Urothelium cell line (cell line): Measurements from ENCODE around the gene DNPEP.
"Not testable (repeated sequence)": the region's sequence is repeated elsewhere in the genome, so short reads cannot be mapped to it uniquely, and the experiment has no call there.

Source experiments
- DNase-seq: peaks from one replicate; pipeline ENCODE4 v3.0.0; 2011; ENCODE audit warnings: low spot score, mixed read lengths
- FAIRE-seq: peaks from 2 replicates; lab custom pipeline; 2011; peaks lifted over from hg19 to GRCh38; lab: Jason Lieb, UNC

DNPEP gene

DNA sequence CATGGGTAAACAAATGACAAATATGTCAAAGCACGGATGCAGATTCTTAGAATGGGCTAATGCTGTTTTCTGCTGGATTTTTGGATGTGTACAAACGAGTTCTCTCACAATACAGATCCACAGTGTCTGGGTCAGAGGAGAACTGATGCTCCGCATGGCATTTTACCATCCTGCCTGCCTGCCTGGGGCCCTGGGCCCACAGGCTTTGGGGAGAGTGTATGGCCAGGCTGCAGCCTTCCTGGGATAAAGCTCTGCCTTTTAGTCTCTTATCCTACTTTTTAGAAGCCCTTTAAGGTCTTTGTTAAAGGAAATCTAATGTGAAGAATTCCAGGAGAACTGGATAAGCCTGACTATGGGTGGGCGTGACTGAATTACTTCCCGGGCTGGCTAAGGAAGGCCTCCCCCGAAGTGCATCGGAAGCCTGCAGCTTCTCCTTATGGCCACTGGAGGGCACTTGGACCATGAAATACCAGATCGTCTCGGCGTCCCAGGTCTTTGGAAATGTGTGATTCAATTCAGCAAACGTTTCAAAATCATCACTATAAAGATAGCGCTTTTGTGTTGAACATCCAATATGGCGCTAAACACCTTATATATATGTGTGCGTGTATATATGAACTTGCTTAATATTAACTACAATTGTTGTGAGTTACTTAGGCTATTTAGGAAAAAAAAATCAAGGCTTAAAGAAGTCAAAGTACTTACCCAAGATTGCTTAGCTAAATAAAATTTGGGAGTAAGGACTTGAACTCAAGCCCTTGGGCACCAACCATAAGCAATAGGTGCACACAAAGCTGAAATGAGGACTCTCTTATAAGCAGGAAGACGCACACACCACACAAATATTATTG is 15.2 kb upstream of the DNPEP start:
- FAIRE-seq: no peak

DNA sequence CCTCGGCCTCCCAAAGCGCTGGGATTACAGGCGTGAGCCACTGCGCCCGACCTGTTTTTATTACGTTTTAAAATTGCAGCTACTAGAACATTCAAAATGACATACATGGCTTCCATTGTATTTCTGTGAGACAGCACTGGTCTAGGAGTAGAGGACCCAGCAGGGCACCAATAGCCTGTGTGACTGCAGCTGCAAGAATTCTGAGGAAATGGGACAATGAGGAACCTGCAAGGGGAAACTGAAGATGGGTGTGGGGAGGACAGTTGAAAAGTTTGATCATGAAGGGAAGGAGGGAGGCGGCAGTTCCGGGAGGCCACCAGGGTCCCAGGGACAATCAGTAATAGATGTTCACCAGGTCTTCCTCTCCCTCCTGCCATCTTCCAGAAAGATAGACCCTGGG is 13.9 kb upstream of the DNPEP start:
- DNase-seq (no peak), FAIRE-seq (no peak)

More for the DNA sequence above, 15.2 kb upstream of the DNPEP start:
- DNase-seq: peak; percentile 79

DNA sequence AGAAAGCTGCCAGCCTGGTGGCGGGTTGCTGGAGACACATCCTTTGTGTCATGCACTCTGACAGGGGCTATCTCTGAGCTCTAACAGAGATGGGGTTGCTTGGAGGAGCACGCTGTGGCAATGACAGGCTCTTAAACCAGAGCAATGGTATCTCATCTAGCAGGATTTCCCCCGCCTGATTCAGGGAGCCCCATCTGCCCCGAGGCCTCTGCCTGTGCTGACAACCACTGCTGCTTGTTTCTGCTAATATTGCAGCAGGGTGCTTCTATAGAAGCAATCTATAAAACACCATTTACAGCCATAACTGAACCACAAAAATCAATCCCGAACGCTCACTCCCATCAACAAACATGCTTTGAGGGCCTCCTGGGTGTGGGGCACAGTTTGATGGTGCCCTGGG is 12.8 kb upstream of the DNPEP start:
- DNase-seq: no peak
- FAIRE-seq: no peak

DNA sequence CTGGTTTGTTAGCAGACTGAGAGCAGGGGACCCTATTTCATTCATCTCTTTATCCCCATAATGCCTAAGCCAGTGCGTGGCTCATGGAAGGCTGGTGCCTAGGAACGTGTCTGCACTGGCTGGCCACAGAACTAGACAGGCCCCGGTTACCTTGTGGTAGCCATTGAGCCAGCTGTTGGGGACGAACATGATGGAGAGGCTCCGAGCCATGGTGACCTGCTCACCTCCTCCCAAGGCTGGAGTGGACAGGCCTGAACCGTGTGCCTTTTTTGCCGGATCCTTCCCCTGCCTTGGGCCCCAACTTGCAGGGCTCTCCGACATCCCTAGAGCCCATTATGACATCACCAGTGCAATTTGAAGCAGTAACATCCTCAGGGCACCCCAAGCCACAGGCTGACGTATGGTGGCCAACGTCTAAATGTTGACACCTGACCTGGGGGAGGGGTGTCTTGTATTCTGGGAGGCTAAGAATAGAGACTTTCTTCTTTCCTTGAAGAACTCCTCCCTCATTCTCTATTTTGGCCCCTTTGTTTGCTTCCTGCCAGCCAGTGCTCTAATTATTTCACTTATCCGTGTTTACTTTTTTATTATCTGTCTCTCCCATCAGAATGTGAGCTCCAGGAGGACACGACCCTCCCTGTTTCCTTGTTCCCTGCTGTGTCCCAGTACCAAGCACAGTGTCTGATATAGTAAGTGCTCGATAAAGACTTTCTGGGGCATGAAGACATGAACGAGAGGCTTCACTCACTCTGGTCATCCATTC is 12.2 kb upstream of the DNPEP start:
- no peak for FAIRE-seq

DNA sequence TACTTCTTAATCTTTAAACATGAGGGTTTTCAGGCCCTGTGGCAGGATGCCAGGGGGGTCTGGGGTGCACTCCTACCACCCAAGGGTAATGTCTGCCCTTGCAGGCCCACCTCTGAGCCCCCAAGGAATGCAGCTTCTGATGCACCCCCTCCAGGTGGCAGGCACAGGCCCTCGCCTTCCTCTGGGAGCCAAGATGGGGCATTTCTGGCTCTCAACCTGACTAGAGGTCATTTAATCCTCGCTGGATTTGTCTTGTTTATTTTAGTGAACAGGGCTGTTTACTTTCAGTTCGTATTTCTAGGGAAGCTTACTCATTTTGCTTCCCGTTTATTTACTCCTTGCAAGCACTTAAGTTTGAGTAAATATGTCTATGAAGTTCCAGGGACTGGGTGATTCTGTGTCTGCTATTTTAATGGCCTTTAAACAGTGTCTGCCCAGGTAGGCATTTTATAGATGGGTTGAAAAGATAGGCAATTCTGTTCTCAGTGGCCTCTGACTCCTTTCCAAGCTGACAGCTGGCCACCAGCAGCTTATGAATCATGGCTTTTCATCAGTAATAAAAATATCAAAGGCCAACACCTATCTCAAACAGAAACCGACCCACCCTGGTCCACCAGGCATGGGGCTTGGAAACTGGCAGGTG is 11.1 kb upstream of the DNPEP start:
- DNase-seq: no peak
- no peak for FAIRE-seq

More for the DNA sequence above, 12.2 kb upstream of the DNPEP start:
- DNase-seq: no peak

DNA sequence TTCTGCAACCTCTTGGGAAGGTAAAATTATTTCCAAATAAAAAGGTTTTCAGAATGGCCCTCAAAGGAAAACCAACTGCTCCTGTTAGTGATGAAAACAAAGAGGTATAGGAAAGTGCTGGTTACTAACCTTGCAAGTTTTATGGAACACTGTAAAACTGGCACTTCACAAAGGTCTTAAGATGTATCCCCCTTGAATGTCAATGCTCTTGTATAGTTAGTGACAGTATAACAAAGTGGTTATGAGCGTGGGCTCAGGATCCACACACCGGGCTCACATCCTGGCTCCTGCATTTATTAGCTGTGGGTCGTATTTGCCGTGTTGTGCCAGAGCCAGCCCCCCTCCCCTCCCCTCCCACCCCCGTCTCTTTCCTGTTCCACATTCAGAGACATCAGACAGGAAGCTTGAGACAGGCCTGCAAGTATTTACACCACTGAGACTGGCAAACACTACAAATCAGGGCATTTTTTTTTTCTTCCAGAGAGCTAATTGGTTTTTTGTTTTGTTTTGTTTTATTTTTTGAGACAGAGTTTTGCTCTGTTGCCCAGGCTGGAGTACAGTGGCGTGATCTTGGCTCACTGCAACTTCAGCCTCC is 9.2 kb upstream of the DNPEP start:
- no peak for FAIRE-seq
- no peak for DNase-seq

DNA sequence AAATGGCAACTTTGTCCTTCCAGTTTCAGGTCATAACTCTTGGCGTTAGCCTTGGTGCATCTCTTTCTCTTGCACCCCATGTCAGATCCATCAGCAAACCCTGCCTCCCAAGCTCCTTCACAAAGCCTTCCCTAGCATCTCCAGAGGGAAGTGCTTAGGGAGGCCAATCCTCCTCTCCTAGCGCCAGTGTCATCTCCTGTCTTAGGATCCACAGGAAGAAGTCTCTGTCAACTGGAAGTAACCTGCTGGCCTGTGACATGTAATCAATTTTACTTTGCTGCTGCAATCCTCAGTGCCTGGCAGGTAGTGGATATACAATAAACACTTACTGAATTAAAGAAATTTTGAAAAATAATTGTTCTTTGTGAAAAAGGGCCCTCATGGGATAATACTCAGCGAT is 7.9 kb upstream of the DNPEP start:
- FAIRE-seq (no peak), DNase-seq (no peak)

DNA sequence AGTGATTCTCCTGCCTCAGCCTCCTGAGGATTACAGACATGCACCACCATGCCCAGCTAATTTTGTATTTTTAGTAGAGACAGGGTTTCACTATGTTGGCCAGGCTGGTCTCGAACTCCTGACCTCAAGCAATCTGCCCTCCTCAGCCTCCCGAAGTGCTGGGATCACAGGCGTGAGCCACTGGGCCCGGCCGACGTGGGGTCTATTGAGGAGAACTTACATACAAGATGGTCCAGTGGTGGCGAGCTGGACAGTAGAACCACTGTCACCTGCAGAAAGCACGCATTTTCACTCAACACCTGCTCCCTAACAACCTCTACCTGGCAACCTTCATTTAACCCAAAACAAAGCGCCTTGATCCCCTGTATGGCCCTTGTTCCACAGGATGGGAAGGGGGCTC is 7.3 kb upstream of the DNPEP start:
- not testable (repeated sequence) for FAIRE-seq, DNase-seq

DNA sequence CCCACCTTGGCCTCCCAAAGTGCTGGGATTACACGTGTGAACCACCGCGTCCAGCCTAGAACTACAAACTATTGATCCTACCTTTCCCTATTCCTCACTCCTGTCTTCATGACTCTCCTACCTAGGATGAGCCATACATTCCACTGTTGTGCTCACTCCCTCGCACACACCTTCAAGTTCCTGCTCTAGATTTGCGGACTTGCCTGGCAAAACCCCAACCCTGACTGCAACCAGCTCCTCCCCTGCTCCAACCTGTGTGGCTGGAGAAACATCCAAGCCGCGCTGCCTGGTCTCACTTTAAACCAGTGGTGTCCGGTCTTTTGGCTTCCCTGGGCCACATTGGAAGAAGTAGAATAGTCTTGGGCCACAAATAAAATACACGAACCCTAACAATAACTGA is 5.0 kb upstream of the DNPEP start:
- no peak for DNase-seq

DNA sequence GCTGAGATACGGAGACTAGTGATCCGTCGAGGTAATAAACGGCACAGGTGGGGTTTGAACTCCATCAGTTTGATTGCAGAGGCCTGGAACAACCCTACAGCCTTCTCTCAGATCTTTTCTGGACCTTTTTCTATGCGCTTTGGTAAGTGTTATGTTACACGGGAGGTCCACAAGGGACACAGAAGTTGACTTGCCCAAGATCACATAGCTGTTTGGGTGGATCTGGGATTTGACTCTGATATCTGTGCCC is 1.1 kb upstream of the DNPEP start:
- no peak for DNase-seq
- FAIRE-seq: no peak

More for the DNA sequence above, 5.0 kb upstream of the DNPEP start:
- no peak for FAIRE-seq

DNA sequence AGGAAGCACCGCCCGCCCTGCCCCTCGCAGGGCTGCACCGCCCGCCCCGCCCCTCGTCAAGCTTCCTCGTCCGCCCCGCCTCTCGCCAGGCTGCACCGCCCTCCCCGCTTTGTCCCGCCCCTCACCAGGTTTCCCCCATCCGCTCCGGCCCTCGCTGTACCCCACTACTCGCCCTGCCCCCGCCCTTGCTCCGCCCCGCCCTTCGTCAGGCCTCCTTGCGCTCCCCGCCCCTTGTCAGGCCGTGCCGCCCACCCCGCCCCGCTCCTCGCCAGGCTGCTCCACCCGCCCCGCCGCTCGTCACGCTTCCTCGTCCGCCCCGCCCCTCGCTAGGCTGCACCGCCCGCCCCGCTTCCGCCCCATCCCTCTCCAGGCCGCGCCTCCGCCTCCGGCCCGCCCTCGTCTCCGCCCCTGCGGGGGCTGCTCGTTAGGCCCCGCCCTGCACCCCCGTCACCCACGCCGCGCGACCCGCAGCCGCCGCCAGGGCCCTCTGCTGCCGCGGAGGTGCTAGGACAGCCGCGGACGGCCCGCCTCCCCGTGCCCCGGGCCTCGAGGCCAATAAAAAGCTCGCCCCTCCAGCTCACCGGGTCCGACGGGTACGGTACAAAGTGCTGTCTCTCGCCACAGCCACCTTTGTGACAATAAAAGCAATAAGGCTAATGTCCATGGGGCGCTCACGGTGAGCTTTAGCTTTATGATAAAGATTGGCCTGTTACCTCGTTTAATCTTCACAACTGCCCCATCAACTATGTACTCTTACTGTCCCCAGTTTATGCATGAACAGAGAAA is 602 bp upstream of the DNPEP start:
- DNase-seq (peak; percentile 98), FAIRE-seq (peak; percentile 99)

DNA sequence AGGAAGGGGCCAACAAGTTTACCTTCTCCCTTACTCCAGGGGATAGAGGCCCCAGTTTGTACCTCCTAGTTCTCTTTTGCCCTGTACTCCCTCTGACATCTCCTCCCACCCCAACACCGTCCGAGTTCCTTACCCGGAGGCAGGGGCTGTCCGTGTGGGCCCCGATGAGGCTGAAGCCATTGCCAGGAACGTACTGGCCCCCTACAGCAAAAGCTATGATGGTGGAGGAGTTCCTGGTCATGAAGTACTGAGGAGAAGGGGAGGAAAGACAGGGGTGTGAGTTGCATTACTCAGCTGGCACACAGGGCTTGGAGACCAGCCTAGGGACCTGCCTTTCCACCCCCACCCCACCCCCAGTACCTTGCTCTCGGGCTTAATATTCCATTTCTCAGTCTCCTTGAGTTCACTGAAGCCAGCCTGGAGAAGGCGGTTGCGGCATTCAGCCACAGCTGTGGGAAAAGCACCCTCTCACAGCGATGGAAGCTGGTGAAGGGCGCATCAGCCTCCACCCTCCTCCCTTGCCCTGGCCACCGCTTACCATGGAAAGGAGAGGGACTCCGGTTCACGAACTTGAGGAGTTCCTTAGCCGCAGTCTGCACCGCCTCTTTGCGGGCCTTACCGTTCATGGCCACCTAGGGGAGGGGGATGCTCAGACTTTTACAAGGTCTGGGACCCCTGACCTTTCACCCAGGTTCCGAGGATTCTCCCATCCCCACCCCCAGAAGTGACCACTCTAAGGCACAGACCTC is 1.0 kb downstream of the DNPEP start:
- no peak for FAIRE-seq
- no peak for DNase-seq

DNA sequence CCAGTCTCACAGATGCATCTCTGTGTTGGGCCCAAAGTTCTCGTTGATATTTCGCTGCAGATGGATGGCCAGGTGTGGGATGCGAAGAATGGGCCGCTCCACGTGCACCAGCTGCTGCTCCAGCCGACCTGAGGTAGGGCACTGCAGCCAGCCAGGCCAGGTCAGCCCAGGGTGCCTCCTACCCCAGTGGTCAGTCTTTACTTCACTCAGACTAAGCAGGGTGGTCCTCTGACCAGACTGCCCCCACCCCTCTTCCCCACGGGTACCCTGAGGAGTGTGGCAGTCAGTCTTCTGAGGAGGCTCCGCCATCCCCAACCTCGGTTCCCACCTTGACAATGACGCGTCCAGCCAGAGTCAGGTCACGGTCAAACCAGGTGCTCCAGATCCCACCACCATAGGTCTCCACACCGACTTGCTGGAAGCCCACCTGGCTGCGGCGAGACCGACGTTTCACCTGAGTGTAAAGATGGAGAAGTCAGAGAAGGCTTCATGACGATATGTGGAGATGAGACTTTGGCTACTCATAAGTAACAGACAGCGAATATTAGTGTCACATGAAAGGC is 1.7 kb downstream of the DNPEP start:
- no peak for FAIRE-seq

DNA sequence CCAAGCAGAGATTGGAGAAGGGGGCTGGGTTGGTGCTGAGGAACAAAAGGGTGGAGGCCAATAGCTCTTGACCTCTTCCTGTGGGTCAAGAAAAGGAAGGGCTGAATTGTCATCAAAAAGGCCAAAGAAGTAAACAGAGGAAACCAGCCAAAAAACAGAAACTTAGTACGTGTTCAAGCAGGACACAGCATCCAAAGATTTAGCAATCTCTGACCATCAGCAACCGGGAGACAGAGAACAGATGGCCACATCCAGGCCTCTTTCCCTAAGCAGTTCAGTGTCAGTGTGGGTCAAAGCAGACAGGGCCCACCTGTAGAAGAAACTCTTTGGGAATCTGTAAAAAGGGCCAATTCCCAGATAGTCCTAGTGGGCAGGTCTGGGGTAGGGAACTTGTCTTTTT is 2.9 kb downstream of the DNPEP start:
- FAIRE-seq (no peak), DNase-seq (no peak)

More for the DNA sequence above, 1.7 kb downstream of the DNPEP start:
- no peak for DNase-seq

DNA sequence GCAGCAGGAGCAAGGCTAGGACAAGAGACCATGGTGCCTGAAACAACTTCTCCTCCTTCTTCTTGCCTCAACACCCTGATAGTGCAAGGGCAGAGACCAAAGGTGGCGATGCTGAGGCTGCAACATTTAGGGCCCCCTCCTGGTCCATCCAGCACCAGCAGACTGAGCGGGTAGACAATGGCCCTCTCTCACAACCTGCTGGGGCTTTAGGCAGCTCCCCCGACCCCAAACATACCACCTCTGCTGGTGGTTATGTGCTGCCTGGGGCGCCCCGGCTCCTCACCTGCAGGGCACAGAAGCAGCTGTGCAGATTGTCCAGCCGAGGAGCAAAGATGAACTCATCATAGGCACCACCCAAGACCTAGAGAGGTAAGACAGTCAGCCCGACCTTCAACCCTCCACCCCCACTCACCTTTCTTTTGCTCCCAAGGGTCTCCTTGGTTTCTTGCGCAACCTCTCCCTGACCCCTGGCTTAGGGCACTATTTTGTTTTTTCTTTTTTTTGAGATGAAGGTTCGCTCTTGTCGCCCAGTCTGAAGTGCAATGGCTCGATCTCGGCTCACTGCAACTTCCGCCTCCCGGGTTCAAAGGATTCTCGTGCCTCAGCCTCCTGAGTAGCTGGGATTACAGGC is 3.5 kb downstream of the DNPEP start:
- DNase-seq: no peak

DNA sequence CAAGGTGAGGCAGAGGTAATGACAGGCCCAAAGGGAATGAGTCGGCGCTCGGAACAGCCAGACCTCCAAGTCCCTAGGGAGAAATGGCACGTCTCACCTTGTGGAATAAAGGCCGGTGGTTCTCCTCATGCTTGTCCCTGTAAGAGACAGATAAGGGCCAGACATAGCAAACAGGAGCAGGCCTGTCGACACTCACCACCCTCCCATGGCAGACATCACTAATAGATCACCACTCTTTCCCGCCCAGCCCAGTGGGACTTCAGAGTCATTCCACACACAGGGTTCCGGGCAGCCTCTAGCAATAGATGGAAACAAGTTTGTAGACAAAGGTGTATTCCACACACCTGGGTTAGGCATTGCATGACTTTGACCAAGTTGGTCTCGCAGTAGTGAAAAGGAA is 6.3 kb downstream of the DNPEP start:
- DNase-seq (no peak), FAIRE-seq (no peak)

More for the DNA sequence above, 3.5 kb downstream of the DNPEP start:
- no peak for FAIRE-seq

DNA sequence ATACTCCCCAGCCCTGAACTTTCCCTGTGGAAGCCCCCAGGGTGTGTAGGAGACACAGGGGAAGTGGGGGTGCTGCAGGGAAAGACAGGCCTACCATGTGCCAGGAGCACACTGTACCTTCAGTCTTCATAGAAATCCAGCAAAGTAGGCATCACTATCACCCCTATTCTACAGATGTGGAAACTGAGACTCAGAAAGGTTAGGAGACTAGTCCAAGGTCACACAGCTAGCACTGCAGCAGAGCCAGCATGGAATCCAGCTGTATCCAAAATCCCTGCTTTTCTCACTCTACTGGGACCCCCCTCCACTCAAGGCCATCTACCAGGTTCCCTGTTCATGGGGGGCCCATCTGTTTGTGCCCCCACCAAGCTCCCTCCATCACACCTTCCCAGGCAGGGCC is 6.8 kb downstream of the DNPEP start:
- DNase-seq: no peak
- FAIRE-seq: no peak

DNA sequence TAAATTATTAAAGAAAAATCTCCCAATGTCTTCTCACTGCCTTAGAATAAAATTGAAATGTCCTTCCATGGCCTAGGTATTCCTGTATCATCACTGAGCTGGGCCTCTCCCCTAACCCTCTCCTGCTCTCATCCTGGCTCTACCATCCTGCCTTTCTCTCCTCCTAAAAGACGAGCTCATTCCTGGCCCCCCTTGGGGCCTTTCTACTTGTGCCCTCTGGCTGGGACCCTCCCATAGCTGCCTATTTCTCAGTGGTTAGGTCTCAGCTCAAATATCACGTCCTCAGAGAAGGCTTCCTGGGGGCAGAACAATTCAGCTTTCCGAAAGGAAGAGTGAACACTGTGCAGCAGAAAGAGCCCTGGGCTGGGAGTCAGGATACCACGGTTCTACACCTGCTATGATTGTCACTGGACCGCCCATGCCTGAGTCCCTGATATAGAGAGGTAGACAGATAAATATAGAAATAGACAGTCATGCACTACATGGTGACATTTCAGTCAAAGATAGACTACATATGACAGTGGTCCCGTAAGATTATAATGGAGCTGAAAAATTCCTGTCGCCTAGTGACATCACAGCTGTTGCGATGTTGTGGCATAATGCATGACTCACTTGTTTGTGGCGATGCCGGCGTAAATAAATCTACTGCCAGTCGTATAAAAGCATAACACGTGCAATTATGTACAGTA is 9.4 kb downstream of the DNPEP start:
- DNase-seq (no peak), FAIRE-seq (no peak)

DNA sequence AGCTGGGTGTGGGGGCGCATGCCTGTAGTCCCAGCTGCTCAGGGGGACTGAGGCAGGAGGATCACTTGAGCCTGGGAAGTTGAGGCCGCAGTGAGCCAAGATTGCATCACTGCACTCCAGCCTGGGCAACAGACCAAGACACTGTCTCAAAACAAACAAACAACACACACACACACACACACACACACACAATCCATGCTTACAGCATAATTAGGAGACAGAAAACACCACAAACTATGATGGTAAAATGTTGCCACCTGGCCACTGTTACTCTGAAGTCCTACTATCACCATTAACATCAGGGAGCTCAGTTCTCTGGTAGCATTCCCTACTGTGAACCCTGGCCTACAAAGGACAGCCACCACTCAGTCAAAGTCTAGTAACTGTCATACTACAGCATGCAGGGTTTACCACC is 18.3 kb downstream of the DNPEP start:
- DNase-seq: no peak
- no peak for FAIRE-seq
